ENCODE measurements around the gene TGM3. TPM values are rescaled to one million over a fixed set of nuclear protein-coding genes. Genes with fewer than 3 reads are reported as not detected.

Gene TGM3
- total and polyA plus RNA-seq, 10 of the 15 experiments (the other 5 are each of a cell fraction or from before 2014, with no cell fraction given): not detected

- TF ChIP-seq PML (IDR thresholded peaks at IDR 0.05; ENCODE audit: low read length) (no peak), JUNB (IDR thresholded peaks at IDR 0.05) (no peak), YBX1 (IDR thresholded peaks at IDR 0.05) (no peak)
Observed at GRCh38 chr20:2303673-2304072, 7.9 kb downstream of the TGM3 start (continued).

DNA sequence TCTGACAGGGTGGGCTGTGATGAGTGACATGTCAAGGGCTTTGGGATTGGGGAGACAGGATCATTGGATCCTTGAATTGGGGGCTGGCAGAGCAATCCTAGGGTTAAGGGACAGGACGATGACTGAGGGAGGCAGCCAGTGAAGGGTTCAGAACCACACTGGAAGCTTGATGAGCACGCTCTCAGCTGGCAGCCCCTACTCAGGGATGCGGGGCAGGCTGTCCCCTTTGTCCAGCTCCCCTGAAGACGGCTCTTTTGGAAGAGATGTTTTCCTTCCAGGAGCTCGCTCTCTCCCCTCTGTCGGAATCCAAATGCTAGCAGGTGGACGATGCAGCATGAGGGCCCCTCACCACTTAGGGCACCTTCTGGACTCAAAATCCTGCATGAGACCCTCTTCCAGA lies 8.4 kb downstream of the TGM3 start:
- no TSS peak for BruUV-seq (replicated peaks)
- no peak for FAIRE-seq

More for the DNA sequence above, 8.4 kb downstream of the TGM3 start:
- DNase-seq (ENCODE audit: low read depth, low spot score): no peak
- no peaks in the 10 kb centered on the region for H3K79me2 ChIP-seq (ENCODE audit: control insufficient read depth, insufficient read depth, low read length)
- in situ Hi-C loops (cut with MboI): no loop called here
- no peaks in the 10 kb centered on the region for H4K20me1 ChIP-seq (ENCODE audit: control insufficient read depth, insufficient read depth)
- H3K4me1 ChIP-seq (ENCODE audit: control insufficient read depth, insufficient read depth, low read length): peaks cover 14% of the 10 kb centered on the region
- H3K4me2 ChIP-seq (ENCODE audit: control insufficient read depth, insufficient read depth): no peak overlapping the region
- ChIA-PET CTCF (no interaction called here), SMC1A (ENCODE audit: uncharacterized antibody, unreplicated experiment) (no interaction called here), RAD21 (ENCODE audit: unreplicated experiment) (no interaction called here), POLR2A (no interaction called here)
- intact Hi-C loops (cut with micrococcal nuclease; ENCODE audit: unreplicated experiment): no loop called here
- no peak overlapping the region for H3K27ac ChIP-seq (ENCODE audit: control insufficient read depth, insufficient read depth)
- no peak for TF ChIP-seq PAX5 (IDR thresholded peaks at IDR 0.05; ENCODE audit: borderline replicate concordance, low read depth, low read length)
- no peak for TF ChIP-seq IKZF2 (IDR thresholded peaks at IDR 0.05)
- TF ChIP-seq NR2C1 (IDR thresholded peaks at IDR 0.05): no peak
- TF ChIP-seq, protein P1, sequence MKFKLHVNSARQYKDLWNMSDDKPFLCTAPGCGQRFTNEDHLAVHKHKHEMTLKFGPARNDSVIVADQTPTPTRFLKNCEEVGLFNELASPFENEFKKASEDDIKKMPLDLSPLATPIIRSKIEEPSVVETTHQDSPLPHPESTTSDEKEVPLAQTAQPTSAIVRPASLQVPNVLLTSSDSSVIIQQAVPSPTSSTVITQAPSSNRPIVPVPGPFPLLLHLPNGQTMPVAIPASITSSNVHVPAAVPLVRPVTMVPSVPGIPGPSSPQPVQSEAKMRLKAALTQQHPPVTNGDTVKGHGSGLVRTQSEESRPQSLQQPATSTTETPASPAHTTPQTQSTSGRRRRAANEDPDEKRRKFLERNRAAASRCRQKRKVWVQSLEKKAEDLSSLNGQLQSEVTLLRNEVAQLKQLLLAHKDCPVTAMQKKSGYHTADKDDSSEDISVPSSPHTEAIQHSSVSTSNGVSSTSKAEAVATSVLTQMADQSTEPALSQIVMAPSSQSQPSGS (IDR thresholded peaks at IDR 0.05; ENCODE audit: low read length): no peak
- no peak for TF ChIP-seq ZBED1 (IDR thresholded peaks at IDR 0.05; ENCODE audit: borderline replicate concordance)
- TF ChIP-seq BMI1 (IDR thresholded peaks at IDR 0.05; ENCODE audit: borderline replicate concordance): no peak
- no peak for TF ChIP-seq JUND (IDR thresholded peaks at IDR 0.05; ENCODE audit: low read depth, low read length)
- TF ChIP-seq MAX (IDR thresholded peaks at IDR 0.05; ENCODE audit: low read depth, low read length): no peak
- TF ChIP-seq PML (IDR thresholded peaks at IDR 0.05; ENCODE audit: low read length): no peak
- TF ChIP-seq, protein P2, sequence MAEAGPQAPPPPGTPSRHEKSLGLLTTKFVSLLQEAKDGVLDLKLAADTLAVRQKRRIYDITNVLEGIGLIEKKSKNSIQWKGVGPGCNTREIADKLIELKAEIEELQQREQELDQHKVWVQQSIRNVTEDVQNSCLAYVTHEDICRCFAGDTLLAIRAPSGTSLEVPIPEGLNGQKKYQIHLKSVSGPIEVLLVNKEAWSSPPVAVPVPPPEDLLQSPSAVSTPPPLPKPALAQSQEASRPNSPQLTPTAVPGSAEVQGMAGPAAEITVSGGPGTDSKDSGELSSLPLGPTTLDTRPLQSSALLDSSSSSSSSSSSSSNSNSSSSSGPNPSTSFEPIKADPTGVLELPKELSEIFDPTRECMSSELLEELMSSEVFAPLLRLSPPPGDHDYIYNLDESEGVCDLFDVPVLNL (IDR thresholded peaks at IDR 0.05; ENCODE audit: low read depth, low read length): no peak
- TF ChIP-seq EED (IDR thresholded peaks at IDR 0.05; ENCODE audit: low read depth): no peak
- TF ChIP-seq JUNB (IDR thresholded peaks at IDR 0.05): no peak
- TF ChIP-seq CHD1 (IDR thresholded peaks at IDR 0.05; ENCODE audit: low read depth, low read length): no peak
- no peak for TF ChIP-seq NFYA (IDR thresholded peaks at IDR 0.05; ENCODE audit: borderline replicate concordance, low read depth, low read length)
- TF ChIP-seq RFX5 (IDR thresholded peaks at IDR 0.05; ENCODE audit: low read depth, low read length): no peak
- TF ChIP-seq MEF2B (IDR thresholded peaks at IDR 0.05; ENCODE audit: partially characterized antibody, poor library complexity, severe bottlenecking): no peak
- no peak for TF ChIP-seq IRF5 (IDR thresholded peaks at IDR 0.05; ENCODE audit: borderline replicate concordance)
- no peak for TF ChIP-seq KAT2A (conservative IDR thresholded peaks at IDR 0.05; ENCODE audit: control insufficient read depth, low read depth, low read length)
- TF ChIP-seq RELA (IDR thresholded peaks at IDR 0.05; ENCODE audit: borderline replicate concordance, partially characterized antibody): no peak
- H3K9me3 ChIP-seq (replicated peaks; ENCODE audit: control insufficient read depth, insufficient read depth, low read length): no peaks in the 10 kb centered on the region
- ATAC-seq: no peak
- 43% methylated on average over 7 of the region's 7 CpGs for WGBS (ENCODE audit: insufficient coverage, insufficient replicate concordance, low lambda C conversion rate, missing lambda C conversion rate)
- H2AFZ ChIP-seq (ENCODE audit: control insufficient read depth, low read depth, low read length): no peak overlapping the region
- H3K27me3 ChIP-seq (replicated peaks in 1 of 2; ENCODE audit: control insufficient read depth in 2 of 2, insufficient read depth in 2 of 2, low read length in 1 of 2): peaks cover 0 to 2% of the 10 kb centered on the region in 2 experiments; a peak in 2 of 4 replicates
- H3K36me3 ChIP-seq (ENCODE audit: control insufficient read depth in 2 of 2, insufficient read depth in 2 of 2, low read length in 1 of 2): no peaks in the 10 kb centered on the region
- H3K4me3 ChIP-seq: no peak overlapping the region
- H3K9ac ChIP-seq (ENCODE audit: control insufficient read depth, insufficient read depth, low read length): no peak overlapping the region

Measured in GM12878 (cell line).